Sigmoid colon (tissue), 7 donors: Measurements from ENCODE around the gene ZNF512. TPM values are rescaled to one million over a fixed set of nuclear protein-coding genes. Genes with fewer than 3 reads are reported as not detected.

ENCODE experiments used
- DNase-seq: peaks from one replicate; pipeline ENCODE4 v3.0.0-alpha.2; 2019
- H3K27ac ChIP-seq, 4 donors: fragments of 200-600 bp; sonication (generic); one replicate each; pipeline ENCODE4 v1.5.1; 2016 to 2019; ENCODE audit warnings: mild to moderate bottlenecking in 1 of 4
- H3K27me3 ChIP-seq, 3 donors: fragments of 200-600 bp; sonication (generic); one replicate each; pipeline ENCODE4 v1.5.1; 2019; ENCODE audit warnings: mild to moderate bottlenecking in 1 of 3
- H3K36me3 ChIP-seq, 4 donors: fragments of 200-600 bp; sonication (generic); one replicate each; pipeline ENCODE4 v1.5.1; 2016 to 2019
- H3K4me1 ChIP-seq, 4 donors: fragments of 200-600 bp; sonication (generic); one replicate each; pipeline ENCODE4 v1.5.1; 2017 to 2019
- H3K4me3 ChIP-seq, 4 donors: fragments of 200-600 bp; sonication (generic); one replicate each; pipeline ENCODE4 v1.5.1; 2017 to 2019; ENCODE audit warnings: mild to moderate bottlenecking in 2 of 4, moderate library complexity in 1 of 4
- H3K9me3 ChIP-seq, 4 donors: fragments of 200-600 bp in 3 of 4; sonication (generic) in 3 of 4; one replicate each; pipeline versions ENCODE4 v1.5.1 to v1.6.1; 2013 to 2019
- EP300 ChIP-seq, 4 donors: sonication (generic); formaldehyde crosslinking; IDR thresholded peaks; one replicate each; pipeline ENCODE4 v1.6.1; 2017; ENCODE audit warnings: antibody characterized with exemption in 4 of 4
- POLR2A ChIP-seq, 2 donors: fragments of 450-650 bp; IDR thresholded peaks; one replicate each; pipeline ENCODE4 v1.6.1; 2016; ENCODE audit warnings: antibody characterized with exemption in 2 of 2, mild to moderate bottlenecking in 2 of 2, moderate library complexity in 2 of 2
- POLR2AphosphoS5 ChIP-seq, 4 donors: sonication (generic); formaldehyde crosslinking; IDR thresholded peaks; one replicate each; pipeline ENCODE4 v1.6.1; 2017; ENCODE audit warnings: antibody characterized with exemption in 4 of 4
- WGBS, 2 donors: extraction: QIAGEN DNeasy Blood & Tissue Kit; methylation state at CpG; one replicate each; pipeline ENCODE4 v1.1.7; 2013; 5-methylcytosine and 5-hydroxymethylcytosine counted together
- intact Hi-C: fragments of 100-400 bp; cut with DNase I; formaldehyde crosslinking; loops from one replicate; pipeline ENCODE4 v1.15.1; 2023
- polyA plus RNA-seq, 3 donors: library from polyadenylated mRNA; stranded (reverse); fragments of 200-250 nt; gene quantifications; one replicate each; pipeline ENCODE4 v1.2.3, GENCODE V29; 2013
- total RNA-seq, 4 donors: library from RNA; depleted of rRNA; stranded (reverse); fragments of >200 nt; gene quantifications; one replicate each; pipeline ENCODE4 v1.1.0, GENCODE V29; 2016
- TF ChIP-seq, protein P1 (sequence below), 4 experiments: fragments of 450-650 bp in 3 of 4; fragments of 200-600 bp in 1 of 4; IDR thresholded peaks; one replicate each; pipeline ENCODE4 v1.5.1; 2016 to 2019; ENCODE audit warnings: antibody characterized with exemption in 4 of 4, mild to moderate bottlenecking in 3 of 4, moderate library complexity in 2 of 4
- donor health status: healthy with polysubstance abuse.
- donor health status: Bipolar disorder and iron deficiency.
- donor health status: healthy.

The ZNF512 gene
- total and polyA plus RNA-seq, 7 donors, result 3.9 to 44.3 (median 30.7) TPM

DNA sequence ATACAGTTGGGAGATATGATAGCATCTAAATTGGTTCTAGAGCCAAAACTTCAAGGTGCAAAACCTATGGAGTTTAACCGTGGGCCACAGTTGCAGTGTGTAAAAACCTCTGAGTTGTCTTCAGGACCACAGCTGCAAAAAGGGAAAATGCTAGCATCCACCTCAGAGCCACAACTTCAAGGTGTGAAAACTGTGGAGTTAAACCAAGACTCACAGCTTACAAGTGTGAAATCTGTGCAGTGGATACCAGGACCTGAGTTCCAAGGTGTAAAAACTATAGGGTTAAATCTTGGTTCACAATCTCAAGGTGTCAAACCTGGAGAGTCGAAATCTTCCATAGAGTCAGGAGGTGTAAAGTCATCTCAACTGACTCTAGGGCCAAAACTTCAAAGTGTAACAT is 10.4 kb upstream of the ZNF512 start:
- Histone ChIP-seq H3K9me3 (peaks cover 3 to 24% (median 12%) of the 10 kb centered on the region in 4 donors), H3K27ac (no peak overlapping the region), H3K36me3 (no peaks in the 10 kb centered on the region), H3K4me3 (no peak overlapping the region), H3K4me1 (no peaks in the 10 kb centered on the region), H3K27me3 (no peaks in the 10 kb centered on the region)
- intact Hi-C loops, result no loop called here
- 71 to 80% methylated on average over 2 of the region's 2 CpGs for WGBS, 2 donors
- no peak for DNase-seq
- TF ChIP-seq POLR2AphosphoS5 (IDR thresholded peaks at IDR 0.05), result no peak
- no peak for TF ChIP-seq POLR2A (IDR thresholded peaks at IDR 0.05)
- TF ChIP-seq, protein P1, sequence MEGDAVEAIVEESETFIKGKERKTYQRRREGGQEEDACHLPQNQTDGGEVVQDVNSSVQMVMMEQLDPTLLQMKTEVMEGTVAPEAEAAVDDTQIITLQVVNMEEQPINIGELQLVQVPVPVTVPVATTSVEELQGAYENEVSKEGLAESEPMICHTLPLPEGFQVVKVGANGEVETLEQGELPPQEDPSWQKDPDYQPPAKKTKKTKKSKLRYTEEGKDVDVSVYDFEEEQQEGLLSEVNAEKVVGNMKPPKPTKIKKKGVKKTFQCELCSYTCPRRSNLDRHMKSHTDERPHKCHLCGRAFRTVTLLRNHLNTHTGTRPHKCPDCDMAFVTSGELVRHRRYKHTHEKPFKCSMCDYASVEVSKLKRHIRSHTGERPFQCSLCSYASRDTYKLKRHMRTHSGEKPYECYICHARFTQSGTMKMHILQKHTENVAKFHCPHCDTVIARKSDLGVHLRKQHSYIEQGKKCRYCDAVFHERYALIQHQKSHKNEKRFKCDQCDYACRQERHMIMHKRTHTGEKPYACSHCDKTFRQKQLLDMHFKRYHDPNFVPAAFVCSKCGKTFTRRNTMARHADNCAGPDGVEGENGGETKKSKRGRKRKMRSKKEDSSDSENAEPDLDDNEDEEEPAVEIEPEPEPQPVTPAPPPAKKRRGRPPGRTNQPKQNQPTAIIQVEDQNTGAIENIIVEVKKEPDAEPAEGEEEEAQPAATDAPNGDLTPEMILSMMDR (IDR thresholded peaks at IDR 0.05), result no peak
- TF ChIP-seq EP300 (IDR thresholded peaks at IDR 0.05), result no peak

DNA sequence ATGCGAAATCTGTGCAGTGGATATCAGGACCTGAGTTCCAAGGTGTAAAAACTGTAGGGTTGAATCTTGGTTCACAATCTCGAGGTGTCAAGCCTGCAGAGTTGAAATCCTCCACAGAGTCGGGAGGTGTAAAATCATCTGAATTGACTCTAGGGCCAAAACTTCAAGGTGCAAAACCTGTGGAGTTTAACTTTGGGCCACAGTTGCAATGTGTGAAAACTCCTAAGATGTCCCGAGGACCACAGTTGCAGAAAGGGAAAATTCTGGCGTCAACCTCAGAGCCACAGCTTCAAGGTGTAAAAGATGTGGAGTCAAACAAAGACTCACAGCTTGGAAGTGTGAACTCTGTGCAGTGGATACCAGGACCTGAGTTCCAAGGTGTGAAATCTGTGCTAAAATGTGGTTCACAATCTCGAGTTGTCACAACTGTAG is 9.8 kb upstream of the ZNF512 start:
- 73 to 76% methylated on average over 6 of the region's 6 CpGs for WGBS, 2 donors
- TF ChIP-seq POLR2AphosphoS5 (IDR thresholded peaks at IDR 0.05), result no peak
- no peak for TF ChIP-seq EP300 (IDR thresholded peaks at IDR 0.05)
- TF ChIP-seq, protein P1 (IDR thresholded peaks at IDR 0.05), result no peak
- TF ChIP-seq POLR2A (IDR thresholded peaks at IDR 0.05), result no peak
- intact Hi-C loops, result no loop called here
- Histone ChIP-seq H3K4me3 (no peak overlapping the region), H3K27ac (no peak overlapping the region), H3K27me3 (no peaks in the 10 kb centered on the region), H3K4me1 (no peaks in the 10 kb centered on the region), H3K36me3 (no peaks in the 10 kb centered on the region), H3K9me3 (peaks cover 3 to 24% (median 15%) of the 10 kb centered on the region in 4 donors)
- no peak for DNase-seq

DNA sequence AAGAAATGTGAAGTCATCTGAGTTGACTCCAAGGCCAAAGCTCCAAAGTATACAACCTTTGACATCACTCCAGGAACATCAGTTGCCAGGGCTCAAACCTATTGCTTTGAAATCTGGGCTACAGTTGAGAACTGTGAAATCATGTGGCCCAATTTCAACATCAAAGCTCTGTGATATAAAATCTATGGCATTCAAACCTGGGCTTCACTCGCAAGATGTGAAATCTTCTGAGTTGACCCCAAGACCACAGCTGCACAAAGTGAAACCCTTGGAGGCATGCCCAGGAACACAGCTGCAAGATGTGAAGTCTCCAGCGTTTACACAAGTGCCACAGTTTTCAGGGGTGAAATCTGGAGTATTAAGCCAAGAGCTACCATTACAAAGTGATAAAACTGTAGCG is 9.4 kb upstream of the ZNF512 start:
- WGBS, 2 donors, result 83% methylated on average over 3 of the region's 3 CpGs
- no peak overlapping the region for H3K27ac ChIP-seq
- no peak for DNase-seq
- H3K36me3 ChIP-seq, result no peaks in the 10 kb centered on the region
- H3K27me3 ChIP-seq, result no peaks in the 10 kb centered on the region
- H3K9me3 ChIP-seq, result peaks cover 3 to 26% (median 17%) of the 10 kb centered on the region in 4 donors
- intact Hi-C loops, result no loop called here
- no peaks in the 10 kb centered on the region for H3K4me1 ChIP-seq
- H3K4me3 ChIP-seq, result no peak overlapping the region
- TF ChIP-seq, protein P1 (IDR thresholded peaks at IDR 0.05), result no peak
- TF ChIP-seq POLR2A (IDR thresholded peaks at IDR 0.05) (no peak), POLR2AphosphoS5 (IDR thresholded peaks at IDR 0.05) (no peak), EP300 (IDR thresholded peaks at IDR 0.05) (no peak)

DNA sequence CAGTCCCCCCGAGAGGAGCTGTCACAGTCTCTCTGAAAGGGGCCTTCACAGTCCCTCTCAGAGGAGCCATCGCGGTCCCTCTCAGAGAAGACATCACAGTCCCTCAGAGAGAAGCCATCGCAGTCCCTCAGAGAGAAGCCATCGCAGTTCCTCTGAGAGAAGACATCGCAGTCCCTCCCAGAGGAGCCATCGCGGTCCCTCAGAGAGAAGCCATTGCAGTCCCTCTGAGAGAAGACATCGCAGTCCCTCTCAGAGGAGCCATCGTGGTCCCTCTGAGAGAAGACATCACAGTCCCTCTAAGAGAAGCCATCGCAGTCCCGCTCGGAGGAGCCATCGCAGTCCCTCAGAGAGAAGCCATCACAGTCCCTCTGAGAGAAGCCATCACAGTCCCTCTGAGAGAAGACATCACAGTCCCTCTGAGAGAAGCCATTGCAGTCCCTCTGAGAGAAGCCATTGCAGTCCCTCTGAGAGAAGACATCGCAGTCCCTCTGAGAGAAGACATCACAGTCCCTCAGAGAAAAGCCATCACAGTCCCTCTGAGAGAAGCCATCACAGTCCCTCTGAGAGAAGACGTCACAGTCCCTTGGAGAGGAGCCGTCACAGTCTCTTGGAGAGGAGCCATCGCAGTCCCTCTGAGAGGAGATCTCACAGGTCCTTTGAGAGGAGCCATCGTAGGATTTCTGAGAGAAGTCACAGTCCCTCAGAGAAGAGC is 1.3 kb upstream of the ZNF512 start:
- Histone ChIP-seq H3K9me3 (peaks cover 0 to 17% (median 7%) of the 10 kb centered on the region in 4 donors), H3K27ac (no peak overlapping the region), H3K36me3 (no peaks in the 10 kb centered on the region), H3K27me3 (no peaks in the 10 kb centered on the region), H3K4me3 (no peak overlapping the region), H3K4me1 (peaks cover 0 to 25% (median 21%) of the 10 kb centered on the region in 4 donors)
- WGBS, 2 donors, result 97% methylated on average over 19 of the region's 19 CpGs
- intact Hi-C loops, result loop anchor here (2.0 kb wide), 1 partner anchor 91 kb away; no protein-coding TSS in a partner anchor
- TF ChIP-seq, protein P1 (IDR thresholded peaks at IDR 0.05), result no peak
- TF ChIP-seq EP300 (IDR thresholded peaks at IDR 0.05), result no peak
- no peak for TF ChIP-seq POLR2AphosphoS5 (IDR thresholded peaks at IDR 0.05)
- no peak for TF ChIP-seq POLR2A (IDR thresholded peaks at IDR 0.05)
- DNase-seq, result no peak
